ENCODE measurements around the gene ZNF44.
A peak's percentile ranks its signal among the peaks of the same experiment; 100 is the strongest.
"Not testable (repeated sequence)": the region's sequence is repeated elsewhere in the genome, so short reads cannot be mapped to it uniquely, and the experiment has no call there.

Gene ZNF44

DNA sequence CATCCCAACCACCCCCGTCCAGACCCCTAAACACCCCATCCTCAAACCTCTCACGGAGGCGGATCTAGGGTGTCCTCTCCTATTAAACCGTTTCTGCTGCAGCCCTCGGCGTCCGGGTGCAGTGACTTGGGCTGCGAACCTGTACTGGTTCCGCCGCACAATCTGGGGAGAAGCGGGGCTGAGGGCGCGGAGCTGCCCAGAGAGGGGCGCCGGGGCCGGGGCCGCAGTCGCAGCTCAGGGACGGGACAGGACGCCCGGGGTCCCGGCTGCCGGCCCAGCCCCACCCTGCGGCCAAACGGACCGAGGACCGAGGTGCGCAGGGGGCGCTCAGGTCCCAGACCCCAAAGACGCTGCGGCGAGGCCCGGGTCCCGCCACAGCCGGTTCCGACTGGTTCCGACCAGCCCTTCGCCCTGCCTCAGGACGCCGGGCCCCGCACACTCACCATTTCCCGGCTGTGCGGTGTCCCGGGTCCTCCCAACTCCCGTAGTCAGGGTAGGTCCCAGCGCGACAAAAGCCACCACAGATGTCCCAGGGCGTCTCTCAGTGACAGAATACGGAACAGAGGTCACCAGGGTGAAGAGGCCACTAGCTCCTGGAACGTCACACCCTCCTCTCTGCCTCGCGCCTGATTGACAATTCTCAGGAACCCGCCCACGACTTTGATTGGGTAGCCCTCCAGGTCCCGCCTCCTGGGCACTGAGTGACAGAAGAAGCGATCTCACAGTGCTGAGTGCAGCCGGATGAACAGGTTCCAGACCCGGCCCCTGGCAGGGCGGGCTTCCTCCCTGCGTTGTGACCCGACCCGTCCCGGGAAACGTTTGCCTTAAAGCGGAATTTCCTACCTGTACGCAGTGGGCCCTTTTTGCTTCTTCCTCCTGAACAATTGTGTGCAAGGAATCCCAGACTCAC is at the start of gene ZNF44:
ZNF44 (minus strand) TSS at position 635 of the 910 bp plus-strand sequence; CDS start at position 446, 189 bp downstream.
- peak; percentile 87 to 89 for DNase-seq (ENCODE audit: low read depth in 2 of 2)

DNA sequence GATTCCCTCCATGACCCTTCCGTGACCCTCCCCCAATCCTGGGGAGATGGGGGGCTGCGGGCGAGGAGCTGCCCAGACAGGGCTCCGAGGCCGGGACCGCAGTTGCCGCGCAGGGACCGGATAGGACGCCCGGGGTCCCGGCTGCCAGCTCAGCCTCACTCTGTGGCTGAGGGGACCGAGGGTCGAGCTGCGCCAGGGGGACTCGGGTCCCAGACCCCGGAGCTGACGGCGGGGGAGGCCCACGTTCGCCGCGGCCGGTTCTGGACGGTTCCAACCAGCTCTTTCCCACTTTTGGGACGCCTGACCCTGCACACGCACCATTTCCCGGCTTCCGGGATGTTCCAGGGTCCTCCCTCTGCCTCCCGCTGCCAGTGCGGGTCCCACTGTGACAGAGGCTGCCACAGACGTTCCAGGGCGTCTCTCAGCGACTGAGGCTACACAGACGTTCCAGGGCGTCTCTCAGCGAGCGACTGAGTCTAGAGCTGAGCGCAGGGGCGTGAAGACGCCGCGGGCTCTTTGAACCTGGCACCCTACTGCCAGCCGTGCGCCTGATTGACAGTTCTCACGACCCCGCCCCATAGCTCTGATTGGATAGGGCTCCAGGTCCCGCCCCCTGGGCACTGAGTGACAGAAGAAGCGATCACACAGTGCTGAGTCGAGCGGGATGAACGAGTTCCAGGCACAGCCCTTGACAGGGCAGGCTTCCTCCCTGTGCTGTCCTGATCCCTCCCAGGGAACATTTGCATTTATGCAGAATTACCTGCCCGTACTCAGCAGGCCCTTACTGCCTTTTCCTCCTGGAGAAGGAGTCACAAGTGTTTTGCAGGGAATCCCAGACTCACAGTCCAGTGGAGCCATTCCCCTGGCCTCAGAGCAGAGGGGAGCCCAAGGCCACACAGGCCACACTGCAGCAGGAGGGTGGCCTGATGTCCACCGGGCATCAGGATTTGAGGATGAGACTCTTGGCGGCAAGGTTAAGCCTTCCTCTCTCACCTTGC is 38.8 kb upstream of the ZNF44 start, which contains the start of gene ZNF563:
ZNF563 (minus strand) TSS at position 472 of the 998 bp plus-strand sequence; CDS start at position 321, 151 bp downstream.
- DNase-seq (ENCODE audit: low read depth in 2 of 2), result peak; percentile 96

- peak; percentile 55 to 58 for DNase-seq (ENCODE audit: low read depth in 2 of 2)
These were observed 36.7 kb upstream of the ZNF44 start for GRCh38 chr19:12331211-12331941.

DNA sequence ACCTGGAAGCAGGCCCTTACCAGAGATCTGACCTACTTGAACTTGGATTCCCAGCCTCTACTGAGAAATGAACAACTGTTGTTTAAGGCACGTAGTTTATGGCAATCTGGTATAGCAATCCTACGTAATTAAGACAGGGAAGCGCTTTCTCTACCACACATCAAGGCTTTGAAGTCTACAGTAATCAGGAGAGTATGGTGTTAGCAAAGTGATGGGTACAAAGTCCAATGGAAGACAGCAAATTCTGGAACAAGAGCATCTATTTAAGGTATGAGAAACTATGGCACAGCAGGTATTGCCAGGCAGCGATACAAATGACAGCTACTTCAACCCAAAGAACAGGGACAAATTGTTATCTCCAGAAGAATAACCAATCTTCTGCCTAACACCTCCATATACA is 35.7 kb upstream of the ZNF44 start:
- DNase-seq (ENCODE audit: low read depth in 2 of 2), result no peak

GRCh38 chr19:12325690-12326089 is 31.0 kb upstream of the ZNF44 start:
- DNase-seq (ENCODE audit: low read depth in 2 of 2), result no peak

DNA sequence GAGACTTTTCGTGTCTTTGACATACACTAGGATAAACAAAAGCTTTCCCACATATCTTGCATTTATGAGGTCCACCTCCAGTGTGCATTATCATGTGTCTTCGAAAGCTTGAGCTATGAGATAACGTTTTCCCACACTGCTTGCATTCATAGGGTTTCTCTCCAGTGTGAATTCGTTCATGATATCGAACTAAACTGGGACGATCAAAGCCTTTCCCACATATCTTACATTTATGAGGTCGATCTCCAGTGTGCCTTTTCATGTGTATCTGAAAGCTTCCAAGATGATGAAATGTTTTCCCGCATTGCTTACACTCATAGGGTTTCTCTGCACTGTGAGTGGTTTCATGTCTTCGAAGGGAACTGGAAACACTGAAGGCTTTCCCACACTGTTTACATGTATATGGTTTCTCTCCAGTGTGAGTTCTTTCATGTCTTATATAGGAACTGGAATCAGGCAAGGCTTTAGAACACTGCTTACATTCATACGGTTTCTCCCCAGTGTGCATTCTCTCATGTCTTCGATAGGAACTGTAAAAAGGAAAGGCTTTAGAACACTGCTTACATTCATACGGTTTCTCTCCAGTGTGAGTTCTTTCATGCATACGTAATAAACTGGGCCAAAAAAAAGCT is 24.2 kb upstream of the ZNF44 start:
- DNase-seq (ENCODE audit: low read depth in 2 of 2), result no peak

GRCh38 chr19:12314553-12314952 is 19.9 kb upstream of the ZNF44 start:
- DNase-seq (ENCODE audit: low read depth in 2 of 2), result no peak

DNA sequence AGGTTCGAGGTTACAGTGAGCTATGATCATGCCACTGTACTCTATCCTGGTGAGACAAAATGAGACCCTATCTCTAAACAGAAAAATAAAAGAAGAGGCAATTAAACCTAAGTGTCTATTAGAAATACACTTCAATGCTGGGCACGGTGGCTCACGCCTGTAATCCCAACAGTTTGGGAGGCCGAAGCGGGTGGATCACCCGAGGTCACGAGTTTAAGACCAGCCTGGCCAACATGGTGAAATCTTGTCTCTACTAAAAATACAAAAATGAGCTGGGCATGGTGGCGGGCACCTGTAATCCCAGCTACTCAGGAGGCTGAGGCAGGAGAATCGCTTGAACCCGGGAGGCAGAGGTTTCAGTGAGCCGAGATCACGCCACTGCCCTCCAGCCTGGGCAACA is 14.2 kb upstream of the ZNF44 start:
- not testable (repeated sequence) for DNase-seq (ENCODE audit: low read depth in 2 of 2)

DNA sequence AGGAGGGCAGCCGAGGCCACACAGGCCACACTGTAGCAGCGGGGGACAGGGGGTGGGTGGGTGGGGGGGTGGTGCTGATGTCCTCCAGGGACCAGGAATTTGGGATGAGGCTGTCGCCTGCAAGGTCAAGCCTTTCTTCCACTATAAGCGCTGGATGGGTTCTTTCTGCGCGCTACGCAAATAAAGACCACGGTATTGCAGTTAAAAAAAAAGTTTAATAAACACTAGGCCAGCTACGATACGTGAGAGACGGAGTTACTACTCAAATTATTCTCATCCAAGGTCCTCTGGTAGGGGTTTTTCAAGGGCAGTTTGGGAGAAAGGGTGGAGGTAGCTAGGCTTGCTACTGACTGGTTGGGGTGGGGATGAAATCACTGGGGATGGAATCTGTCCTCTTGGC is 508 bp upstream of the ZNF44 start:
- no peak for DNase-seq (ENCODE audit: low read depth in 2 of 2)

DNA sequence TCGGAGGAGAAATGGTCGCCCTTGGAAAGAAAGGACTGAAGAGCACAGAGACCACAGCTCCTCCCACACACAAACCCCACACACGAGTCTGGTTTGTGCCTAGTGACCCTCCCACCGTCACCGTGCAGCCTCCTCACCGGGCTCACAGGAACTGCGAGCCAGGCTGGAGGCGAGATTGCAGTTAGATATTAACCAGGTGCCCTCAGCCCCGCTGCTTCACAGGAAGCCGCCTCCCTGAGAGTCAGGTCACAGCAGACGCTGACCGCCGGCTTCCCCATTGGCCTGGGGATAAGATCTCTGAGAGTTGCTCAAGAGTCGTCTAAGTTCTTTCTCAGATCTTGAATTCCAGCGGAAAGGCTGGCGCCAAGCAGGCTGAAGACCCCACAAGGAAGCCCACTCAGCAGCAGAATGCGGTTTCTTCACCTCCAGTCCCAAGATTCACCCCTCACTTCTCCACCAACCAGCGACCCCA is 870 bp downstream of the ZNF44 start:
- DNase-seq (ENCODE audit: low read depth in 2 of 2), result peak in 1 of 2 donors; percentile 23

- DNase-seq (ENCODE audit: low read depth in 2 of 2), result no peak
These were observed 5.0 kb downstream of the ZNF44 start for GRCh38 chr19:12289790-12290065.

GRCh38 chr19:12287958-12288500 is 6.7 kb downstream of the ZNF44 start:
- no peak for DNase-seq (ENCODE audit: low read depth in 2 of 2)

DNA sequence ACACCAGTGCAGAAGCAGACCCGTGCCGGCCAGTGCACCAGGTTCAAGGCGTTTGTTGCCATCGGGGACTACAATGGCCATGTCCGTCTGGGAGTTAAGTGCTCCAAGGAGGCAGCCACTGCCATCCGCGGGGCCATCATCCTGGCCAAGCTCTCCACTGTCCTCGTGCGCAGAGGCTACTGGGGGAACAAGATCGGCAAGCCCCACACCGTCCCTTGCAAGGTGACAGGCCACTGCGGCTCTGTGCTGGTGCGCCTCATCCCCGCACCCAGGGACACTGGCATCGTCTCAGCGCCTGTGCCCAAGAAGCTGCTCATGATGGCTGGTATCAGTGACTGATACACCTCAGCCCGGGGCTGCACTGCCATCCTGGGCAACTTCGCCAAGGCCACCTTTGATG is 10.1 kb downstream of the ZNF44 start:
- DNase-seq (ENCODE audit: low read depth in 2 of 2), result no peak

DNA sequence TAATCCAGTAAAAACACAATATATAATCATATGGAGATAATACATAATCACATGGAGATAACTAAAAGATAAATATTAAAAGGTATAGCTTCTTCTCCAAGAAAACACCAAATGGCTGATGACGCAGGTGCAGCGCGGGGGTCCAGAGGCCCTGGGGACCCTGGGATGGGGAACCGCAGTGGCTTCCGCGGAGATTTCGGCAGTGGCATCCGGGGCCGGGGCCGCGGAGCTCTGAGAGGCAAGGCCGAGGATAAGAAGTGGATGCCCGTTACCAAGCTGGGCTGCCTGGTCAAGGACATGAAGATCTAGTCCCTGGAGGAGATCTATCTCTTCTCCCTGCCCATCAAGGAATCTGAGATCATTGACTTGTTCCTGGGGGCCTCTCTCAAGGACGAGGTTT is 10.5 kb downstream of the ZNF44 start:
- no peak for DNase-seq (ENCODE audit: low read depth in 2 of 2)

DNA sequence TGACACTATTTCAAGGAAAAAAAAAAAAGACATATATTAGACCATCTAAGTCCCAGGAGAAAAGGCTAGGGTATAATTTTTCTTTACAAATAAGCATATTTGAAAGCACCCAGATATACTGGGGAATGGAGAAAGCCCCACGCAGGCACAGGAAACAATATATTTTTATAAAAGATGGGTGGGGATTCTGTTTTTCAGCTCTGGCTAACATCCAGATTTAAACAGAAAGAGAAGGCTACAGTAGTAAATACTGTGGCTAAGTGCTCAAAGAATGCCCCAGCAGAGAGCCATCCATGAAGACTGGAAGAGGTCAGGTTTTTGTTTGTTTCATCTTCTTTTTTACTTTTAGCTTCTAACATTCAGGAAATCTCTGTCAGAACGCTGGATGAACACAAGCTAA is 16.0 kb downstream of the ZNF44 start:
- no peak for DNase-seq (ENCODE audit: low read depth in 2 of 2)

DNA sequence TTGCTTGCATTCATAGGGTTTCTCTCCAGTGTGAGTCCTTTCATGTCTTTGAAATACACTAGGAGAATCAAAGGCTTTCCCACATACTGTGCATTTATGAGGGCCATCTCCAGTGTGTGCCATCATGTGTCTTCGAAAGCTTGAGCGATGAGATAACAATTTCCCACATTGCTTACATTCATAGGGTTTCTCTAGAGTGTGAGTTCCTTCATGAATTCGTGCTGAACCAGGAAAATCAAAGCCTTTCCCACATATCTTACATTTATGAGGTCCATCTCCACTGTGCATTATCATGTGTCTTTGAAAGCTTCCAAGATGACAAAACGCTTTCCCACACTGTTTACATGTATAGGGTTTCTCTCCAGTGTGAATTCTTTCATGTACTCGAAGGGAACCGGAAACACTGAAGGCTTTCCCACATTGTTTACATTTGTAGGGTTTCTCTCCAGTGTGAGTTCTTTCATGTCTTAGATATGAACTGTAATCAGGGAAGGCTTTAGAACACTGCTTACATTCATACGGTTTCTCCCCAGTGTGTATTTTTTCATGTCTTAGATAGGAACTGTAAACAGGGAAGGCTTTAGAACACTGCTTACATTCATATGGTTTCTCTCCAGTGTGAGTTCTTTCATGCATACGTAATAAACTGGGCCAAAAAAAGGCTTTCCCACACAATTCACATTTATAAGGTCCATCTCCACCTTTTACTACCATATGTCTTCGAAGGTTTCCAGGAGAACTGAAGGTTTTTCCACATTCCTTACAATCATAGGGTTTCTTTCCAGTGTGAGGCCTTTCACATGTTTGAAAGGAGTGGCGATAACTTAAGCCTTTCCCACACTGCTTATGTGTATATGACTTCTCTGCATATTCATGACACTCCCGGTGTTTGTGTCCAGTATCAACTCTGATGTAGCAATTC is 21.4 kb downstream of the ZNF44 start:
- no peak for DNase-seq (ENCODE audit: low read depth in 2 of 2)

- no peak for DNase-seq (ENCODE audit: low read depth in 2 of 2)
These were observed 22.3 kb downstream of the ZNF44 start for GRCh38 chr19:12272386-12272785.

GRCh38 chr19:12270854-12271253 is 23.8 kb downstream of the ZNF44 start:
- no peak for DNase-seq (ENCODE audit: low read depth in 2 of 2)

DNA sequence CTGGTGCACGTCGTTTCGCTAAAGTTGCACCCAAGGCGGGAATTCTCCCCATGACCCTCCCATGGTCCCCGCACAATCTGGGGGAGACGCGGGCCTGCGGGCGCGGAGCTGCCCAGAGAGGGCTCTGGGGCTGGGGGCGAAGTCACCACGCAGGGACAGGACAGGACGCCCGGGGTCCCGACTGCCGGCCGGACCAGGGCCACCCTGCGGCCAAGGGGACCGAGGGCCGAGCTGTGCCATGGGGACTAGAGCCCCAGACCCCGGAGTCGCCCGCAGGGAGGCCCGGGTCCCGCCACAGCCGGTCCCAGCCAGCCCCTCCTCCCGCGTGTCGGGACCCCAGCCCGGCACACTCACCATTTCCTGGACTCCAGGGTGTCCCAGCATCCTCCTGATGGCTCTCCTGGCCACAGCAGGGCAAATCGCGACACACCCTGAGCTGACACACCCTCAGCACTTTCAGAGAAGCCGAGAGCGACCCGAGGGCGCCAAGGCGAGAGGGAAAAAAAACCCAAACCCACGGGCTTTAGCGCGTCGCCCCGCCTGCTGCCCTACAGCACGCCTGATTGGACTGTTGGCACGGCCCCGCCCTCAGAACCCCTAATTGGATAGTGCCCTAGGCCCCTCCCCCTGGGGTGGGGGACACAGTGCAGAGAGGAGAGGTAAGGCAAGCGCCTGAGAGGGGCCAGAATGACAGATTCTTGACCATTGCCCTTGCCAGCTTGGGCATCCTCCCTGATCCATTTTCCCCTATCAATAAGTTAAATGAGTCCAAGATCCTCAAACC is 28.6 kb downstream of the ZNF44 start:
- DNase-seq (ENCODE audit: low read depth in 2 of 2), result no peak

All from stimulated activated CD4-positive, alpha-beta T cell treated with anti-CD3 and anti-CD28 coated beads, Interleukin-1b, Interleukin-23, amount 100 ng/mL, for 4 hours (primary cell).